Measurements from ENCODE around the gene ACSS1.

DNA sequence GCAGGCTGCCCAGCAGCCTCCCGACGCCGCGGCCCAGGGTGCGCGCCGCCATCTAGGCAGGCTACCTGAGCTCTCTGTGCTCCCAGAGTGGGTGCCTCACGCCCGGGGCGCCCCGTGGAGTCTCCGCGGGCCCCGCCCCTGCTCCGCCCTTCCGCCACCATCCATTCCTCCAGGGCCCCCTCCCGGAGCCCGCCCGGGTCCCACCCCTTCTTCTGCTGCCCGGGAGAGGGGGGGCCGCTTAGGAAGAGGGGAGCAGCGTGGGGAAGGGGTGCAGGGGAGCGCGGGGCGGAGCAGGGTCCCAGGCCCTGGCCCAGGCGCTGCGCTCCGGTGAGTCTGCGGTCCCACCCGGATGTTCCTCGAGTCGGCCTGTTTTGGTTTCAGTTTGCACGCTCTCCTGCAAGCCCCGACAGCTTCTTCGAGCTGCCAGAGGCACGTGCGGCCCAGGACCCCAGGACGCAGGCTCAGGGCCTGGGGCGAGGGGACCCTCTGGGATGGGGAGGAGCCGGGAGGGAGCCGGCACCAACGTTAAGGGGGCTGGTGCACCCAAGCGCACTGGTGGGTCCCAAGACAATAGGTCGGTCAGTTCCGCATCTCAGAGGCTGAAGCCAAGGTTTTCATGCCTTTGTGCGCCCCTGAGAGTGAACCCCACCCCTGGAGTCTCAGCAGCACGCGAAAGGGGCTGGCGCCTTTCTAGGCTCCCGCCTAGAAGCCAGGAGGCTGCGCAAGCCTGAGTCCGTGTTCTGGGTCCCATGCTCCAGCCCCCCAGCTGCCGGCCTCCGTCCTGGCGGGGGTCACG, at the start of gene ACSS1:
- TF ChIP-seq TARDBP (IDR thresholded peaks at IDR 0.05) (no peak), FOXA1 (IDR thresholded peaks at IDR 0.05) (no peak)

Measured in HEK293T (cell line).